Smooth muscle cell (in vitro differentiated cells): ENCODE results near the gene SMPD4. TPM values are rescaled to one million over a fixed set of nuclear protein-coding genes. Genes with fewer than 3 reads are reported as not detected.
"Not testable (repeated sequence)": the region's sequence is repeated elsewhere in the genome, so short reads cannot be mapped to it uniquely, and the experiment has no call there.

ENCODE experiments used
- DNase-seq: peaks from one replicate; lab custom pipeline; 2025; ENCODE audit not compliant: unreplicated experiment; lab: John Stamatoyannopoulos, UW
- H2AFZ ChIP-seq: fragments of 200-600 bp; sonication (generic); 2 replicates; pipeline ENCODE4 v1.6.0; 2016; ENCODE audit warnings: antibody characterized with exemption, low read depth, mild to moderate bottlenecking
- H3F3A ChIP-seq: fragments of 200-600 bp; sonication (generic); 2 replicates; pipeline ENCODE4 v1.6.0; 2017; ENCODE audit warnings: antibody characterized with exemption, low read depth
- H3K27ac ChIP-seq: fragments of 200-600 bp; sonication (generic); 2 replicates; pipeline ENCODE4 v1.5.1; 2016; ENCODE audit warnings: low read depth, mild to moderate bottlenecking
- H3K27me3 ChIP-seq: fragments of 200-600 bp; sonication (generic); 2 replicates; pipeline ENCODE4 v1.6.1; 2016; ENCODE audit warnings: low read depth, mild to moderate bottlenecking
- H3K36me3 ChIP-seq: fragments of 200-600 bp; sonication (generic); 2 replicates; pipeline ENCODE4 v1.5.1; 2016; ENCODE audit warnings: low read depth
- H3K4me1 ChIP-seq: fragments of 200-600 bp; sonication (generic); 2 replicates; pipeline ENCODE4 v1.5.1; 2016; ENCODE audit warnings: low read depth
- H3K4me2 ChIP-seq: fragments of 200-600 bp; sonication (generic); 2 replicates; pipeline ENCODE4 v1.6.0; 2016; ENCODE audit warnings: mild to moderate bottlenecking
- H3K4me3 ChIP-seq: fragments of 200-600 bp; sonication (generic); 2 replicates; pipeline ENCODE4 v1.5.1; 2016; ENCODE audit warnings: mild to moderate bottlenecking
- H3K79me2 ChIP-seq: fragments of 200-600 bp; sonication (generic); 2 replicates; pipeline ENCODE4 v1.6.0; 2016; ENCODE audit warnings: low read depth, mild to moderate bottlenecking
- H3K9ac ChIP-seq: fragments of 200-600 bp; sonication (generic); 2 replicates; pipeline ENCODE4 v1.6.0; 2016; ENCODE audit warnings: low read depth
- H3K9me3 ChIP-seq: fragments of 200-600 bp; sonication (generic); replicated peaks from 2 replicates; pipeline ENCODE4 v1.5.1; 2016; ENCODE audit warnings: low read depth
- H4K20me1 ChIP-seq: fragments of 200-600 bp; sonication (generic); 2 replicates; pipeline ENCODE4 v1.6.0; 2016; ENCODE audit warnings: low read depth
- CTCF ChIP-seq: fragments of 200-600 bp; sonication (generic); IDR thresholded peaks from 2 replicates; pipeline ENCODE4 v1.5.1; 2017; ENCODE audit warnings: borderline replicate concordance, mild to moderate bottlenecking, antibody characterized with exemption; ENCODE audit not compliant: insufficient read depth, poor library complexity, severe bottlenecking
- WGBS: methylation state at CpG from one replicate; pipeline ENCODE4 v1.1.7; 2016; ENCODE audit warnings: low lambda C conversion rate; 5-methylcytosine and 5-hydroxymethylcytosine counted together
- polyA plus RNA-seq: library from polyadenylated mRNA; unstranded; fragments of >200 nt; fragmentation: Nextera tagmentation; extraction: Ambion mirVana; gene quantifications from 2 replicates; pipeline ENCODE4 v1.2.1, GENCODE V29; 2016
- total RNA-seq: library from RNA; depleted of rRNA; stranded (reverse); fragments of >200 nt; gene quantifications from 2 replicates; pipeline ENCODE4 v1.2.3, GENCODE V29; 2014

The SMPD4 gene
- total RNA-seq (23.5 and 29.8 TPM in 2 replicates), polyA plus RNA-seq (43.2 and 53.6 TPM in 2 replicates)

GRCh38 chr2:130181325-130181879, at the start of gene SMPD4:
TSS of gene SMPD4 (minus strand) at chr2:130181602. CDS start at chr2:130176592, 5,010 bp downstream.
- Histone ChIP-seq H3K9me3 (no peaks in the 10 kb centered on the region), H3K79me2 (peaks cover 63% of the 10 kb centered on the region), H3F3A (no peaks in the 10 kb centered on the region), H3K4me3 (peak within 1 kb of the TSS; percentile 92), H3K27me3 (no peaks in the 10 kb centered on the region), H3K4me1 (peaks cover 6% of the 10 kb centered on the region), H3K36me3 (no peaks in the 10 kb centered on the region), H3K4me2 (peak within 1 kb of the TSS; percentile 90), H3K27ac (peak within 1 kb of the TSS; percentile 76), H2AFZ (peak within 1 kb of the TSS; percentile 91), H3K9ac (peak within 1 kb of the TSS; percentile 91), H4K20me1 (peaks cover 26% of the 10 kb centered on the region)
- under 1% methylated on average over 52 of the region's 55 CpGs for WGBS
- DNase-seq: peak; percentile 91
- TF ChIP-seq CTCF: no peak

- H3K4me2 ChIP-seq, H3K4me3 ChIP-seq, H2AFZ ChIP-seq, H3K4me1 ChIP-seq, H3K27ac ChIP-seq, H3K27me3 ChIP-seq, H3K36me3 ChIP-seq, H3K9ac ChIP-seq, H3K79me2 ChIP-seq, DNase-seq, H4K20me1 ChIP-seq, H3F3A ChIP-seq, H3K9me3 ChIP-seq: not testable (repeated sequence)
- 93% methylated on average over 15 of the region's 15 CpGs for WGBS
Observed at GRCh38 chr2:130230907-130231306, 49.5 kb upstream of the SMPD4 start.

- H3K4me1 ChIP-seq, H3F3A ChIP-seq, H3K9ac ChIP-seq, H3K9me3 ChIP-seq, DNase-seq, H3K79me2 ChIP-seq, H3K27ac ChIP-seq, H3K36me3 ChIP-seq, H3K27me3 ChIP-seq, H3K4me3 ChIP-seq, H3K4me2 ChIP-seq, H2AFZ ChIP-seq, H4K20me1 ChIP-seq: not testable (repeated sequence)
- WGBS: 92% methylated on average over 18 of the region's 18 CpGs
Observed at GRCh38 chr2:130230376-130230775, 49.0 kb upstream of the SMPD4 start.

- H3K27ac ChIP-seq, H3K4me3 ChIP-seq, H3K27me3 ChIP-seq, H3K79me2 ChIP-seq, H3K36me3 ChIP-seq, H4K20me1 ChIP-seq, DNase-seq, H3K4me2 ChIP-seq, H3F3A ChIP-seq, H3K9ac ChIP-seq, H3K9me3 ChIP-seq, H2AFZ ChIP-seq, H3K4me1 ChIP-seq: not testable (repeated sequence)
- 86% methylated on average over 15 of the region's 48 CpGs for WGBS
Observed at GRCh38 chr2:130229161-130229510, 47.7 kb upstream of the SMPD4 start.

- not testable (repeated sequence) for H3K9me3 ChIP-seq, H3K79me2 ChIP-seq, H4K20me1 ChIP-seq, H3K4me3 ChIP-seq, H2AFZ ChIP-seq, H3K36me3 ChIP-seq, H3K9ac ChIP-seq, H3F3A ChIP-seq, H3K4me1 ChIP-seq, DNase-seq, H3K27me3 ChIP-seq, H3K27ac ChIP-seq, H3K4me2 ChIP-seq
- 96% methylated on average over 50 of the region's 69 CpGs for WGBS
Observed at GRCh38 chr2:130228467-130229160, 47.2 kb upstream of the SMPD4 start.

GRCh38 chr2:130228005-130228404, 46.6 kb upstream of the SMPD4 start:
- H3K4me2 ChIP-seq, H4K20me1 ChIP-seq, H2AFZ ChIP-seq, H3K36me3 ChIP-seq, H3K4me1 ChIP-seq, H3K9me3 ChIP-seq, H3K79me2 ChIP-seq, H3K27me3 ChIP-seq, H3K4me3 ChIP-seq, H3K27ac ChIP-seq, DNase-seq, H3K9ac ChIP-seq, H3F3A ChIP-seq: not testable (repeated sequence)
- WGBS: 96% methylated on average over 7 of the region's 21 CpGs

- not testable (repeated sequence) for H3K4me2 ChIP-seq, H3K27me3 ChIP-seq, H3K27ac ChIP-seq, H4K20me1 ChIP-seq, H3K9me3 ChIP-seq, H3K9ac ChIP-seq, DNase-seq, H3K4me3 ChIP-seq, H2AFZ ChIP-seq, H3K4me1 ChIP-seq, H3K36me3 ChIP-seq, H3K79me2 ChIP-seq, H3F3A ChIP-seq
- WGBS: 64% methylated on average over 4 of the region's 4 CpGs
Observed at GRCh38 chr2:130222523-130222922, 41.1 kb upstream of the SMPD4 start.

- not testable (repeated sequence) for DNase-seq, H3K4me2 ChIP-seq, H3K27me3 ChIP-seq, H3K9me3 ChIP-seq, H3F3A ChIP-seq, H3K27ac ChIP-seq, H3K36me3 ChIP-seq, H2AFZ ChIP-seq, H3K4me3 ChIP-seq, H3K9ac ChIP-seq, H4K20me1 ChIP-seq, H3K79me2 ChIP-seq, H3K4me1 ChIP-seq
- WGBS: 80% methylated on average over 1 of the region's 1 CpG
Observed at GRCh38 chr2:130220505-130220904, 39.1 kb upstream of the SMPD4 start.
